Gastroesophageal sphincter (tissue), 3 donors: Measurements from ENCODE around the gene TECPR1.

Source experiments
- EP300 ChIP-seq: sonication (generic); formaldehyde crosslinking; IDR thresholded peaks from one replicate; pipeline ENCODE4 v1.6.1; 2017; ENCODE audit warnings: antibody characterized with exemption, mild to moderate bottlenecking
- POLR2A ChIP-seq, 2 donors: fragments of 450-650 bp; IDR thresholded peaks; one replicate each; pipeline ENCODE4 v1.6.1; 2017; ENCODE audit warnings: antibody characterized with exemption in 2 of 2, mild to moderate bottlenecking in 2 of 2, moderate library complexity in 1 of 2
- POLR2AphosphoS5 ChIP-seq: sonication (generic); formaldehyde crosslinking; IDR thresholded peaks from one replicate; pipeline ENCODE4 v1.6.1; 2017; ENCODE audit warnings: antibody characterized with exemption
- TF ChIP-seq, protein P1 (sequence below), 4 experiments: fragments of 200-600 bp in 2 of 4; fragments of 450-650 bp in 2 of 4; sonication (generic) in 1 of 4; IDR thresholded peaks; one replicate each; pipeline ENCODE4 v1.5.1; 2017 to 2019; ENCODE audit warnings: antibody characterized with exemption in 4 of 4, mild to moderate bottlenecking in 2 of 4, moderate library complexity in 2 of 4

DNA sequence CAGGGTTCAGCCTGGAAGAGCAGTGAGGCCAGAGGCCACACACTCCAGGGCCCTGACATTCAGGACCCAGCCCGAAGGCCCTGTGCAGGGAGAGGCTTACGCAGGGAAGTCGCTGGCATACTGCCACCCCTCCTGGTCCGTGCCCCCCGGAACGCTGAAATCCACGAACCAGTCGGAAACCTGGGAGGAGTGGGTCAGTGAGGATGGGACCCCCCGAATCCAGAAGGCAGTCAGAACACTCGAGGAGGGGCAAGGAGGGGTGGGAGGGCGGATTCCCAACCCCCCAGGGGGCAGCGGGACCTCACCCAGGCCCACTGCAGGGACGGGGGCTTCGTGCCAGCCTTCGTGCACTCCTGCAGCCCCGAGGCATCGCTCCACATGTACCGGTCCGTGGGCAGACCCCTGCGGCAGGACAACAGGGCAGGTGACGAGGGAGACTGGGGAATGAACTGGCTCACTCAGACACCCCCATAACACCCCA, 27.3 kb downstream of the TECPR1 start:
- TF ChIP-seq, protein P1, sequence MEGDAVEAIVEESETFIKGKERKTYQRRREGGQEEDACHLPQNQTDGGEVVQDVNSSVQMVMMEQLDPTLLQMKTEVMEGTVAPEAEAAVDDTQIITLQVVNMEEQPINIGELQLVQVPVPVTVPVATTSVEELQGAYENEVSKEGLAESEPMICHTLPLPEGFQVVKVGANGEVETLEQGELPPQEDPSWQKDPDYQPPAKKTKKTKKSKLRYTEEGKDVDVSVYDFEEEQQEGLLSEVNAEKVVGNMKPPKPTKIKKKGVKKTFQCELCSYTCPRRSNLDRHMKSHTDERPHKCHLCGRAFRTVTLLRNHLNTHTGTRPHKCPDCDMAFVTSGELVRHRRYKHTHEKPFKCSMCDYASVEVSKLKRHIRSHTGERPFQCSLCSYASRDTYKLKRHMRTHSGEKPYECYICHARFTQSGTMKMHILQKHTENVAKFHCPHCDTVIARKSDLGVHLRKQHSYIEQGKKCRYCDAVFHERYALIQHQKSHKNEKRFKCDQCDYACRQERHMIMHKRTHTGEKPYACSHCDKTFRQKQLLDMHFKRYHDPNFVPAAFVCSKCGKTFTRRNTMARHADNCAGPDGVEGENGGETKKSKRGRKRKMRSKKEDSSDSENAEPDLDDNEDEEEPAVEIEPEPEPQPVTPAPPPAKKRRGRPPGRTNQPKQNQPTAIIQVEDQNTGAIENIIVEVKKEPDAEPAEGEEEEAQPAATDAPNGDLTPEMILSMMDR (IDR thresholded peaks at IDR 0.05): no peak
- no peak for TF ChIP-seq POLR2AphosphoS5
- no peak for TF ChIP-seq POLR2A (IDR thresholded peaks at IDR 0.05)
- no peak for TF ChIP-seq EP300
